GM12878 (cell line): ENCODE results near the gene IGFBP2. TPM values are rescaled to one million over a fixed set of nuclear protein-coding genes. Genes with fewer than 3 reads are reported as not detected.

ENCODE experiments used
- ATAC-seq: fragments of 200-7000 bp; cut with Tn5 transposase; 3 replicates; pipeline ENCODE4 v1.9.1; 2020; ENCODE audit warnings: mild to moderate bottlenecking, moderate library complexity
- BruUV-seq: library from RNA; stranded (reverse); fragments of 400-500 nt; replicated peaks from 2 replicates; lab custom pipeline; 2021; lab: Mats Ljungman, UMichigan
- CTCF ChIA-PET: fragments of 300-600 bp; sonication (Branson Sonifier 250); formaldehyde crosslinking; extraction: SDS; loops from one replicate; lab custom pipeline; 2021; ENCODE audit warnings: inconsistent platforms; lab: Yijun Ruan, JAX
- POLR2A ChIA-PET: fragments of 350-600 bp; formaldehyde crosslinking; extraction: SDS; loops from one replicate; lab custom pipeline; 2021; ENCODE audit warnings: inconsistent platforms; lab: Charles Lee
- RAD21 ChIA-PET: fragments of 300-600 bp; sonication (Branson Sonifier 250); formaldehyde crosslinking; loops from one replicate; lab custom pipeline; 2023; ENCODE audit warnings: antibody characterized with exemption; ENCODE audit not compliant: unreplicated experiment; lab: Charles Lee
- SMC1A ChIA-PET: fragments of 300-600 bp; sonication (Branson Sonifier 250); formaldehyde crosslinking; loops from one replicate; lab custom pipeline; 2023; ENCODE audit not compliant: unreplicated experiment, uncharacterized antibody; lab: Charles Lee
- DNase-seq: peaks from one replicate; pipeline ENCODE4 v3.0.0-alpha.2; 2011; ENCODE audit warnings: low read depth, low spot score
- FAIRE-seq: peaks from 3 replicates; lab custom pipeline; 2011; peaks lifted over from hg19 to GRCh38; lab: Jason Lieb, UNC
- H2AFZ ChIP-seq: 2 replicates; pipeline ENCODE4 v1.6.0; 2011; ENCODE audit warnings: low read depth, low read length, control low read depth; ENCODE audit not compliant: control insufficient read depth
- H3K27ac ChIP-seq: 2 replicates; pipeline ENCODE4 v1.5.1; 2011; ENCODE audit warnings: control low read depth; ENCODE audit not compliant: control insufficient read depth, insufficient read depth
- H3K27me3 ChIP-seq, 2 experiments: replicated peaks in 1 of 2; 2 replicates each; pipeline versions ENCODE4 v1.6.0 to v1.6.1; 2011; ENCODE audit warnings: low read length in 1 of 2; ENCODE audit not compliant: control insufficient read depth in 2 of 2, insufficient read depth in 2 of 2
- H3K36me3 ChIP-seq, 2 experiments: 2 replicates each; pipeline ENCODE4 v1.5.1; 2011; ENCODE audit warnings: low read length in 1 of 2; ENCODE audit not compliant: control insufficient read depth in 2 of 2, insufficient read depth in 2 of 2
- H3K4me1 ChIP-seq: 2 replicates; pipeline ENCODE4 v1.6.1; 2011; ENCODE audit warnings: mild to moderate bottlenecking, low read length, moderate library complexity, mixed read lengths; ENCODE audit not compliant: control insufficient read depth, insufficient read depth
- H3K4me2 ChIP-seq: 2 replicates; pipeline ENCODE4 v1.6.0; 2011; ENCODE audit warnings: control low read depth; ENCODE audit not compliant: control insufficient read depth, insufficient read depth
- H3K4me3 ChIP-seq: fragments of 200-600 bp; sonication (generic); 2 replicates; pipeline ENCODE4 v1.5.1; 2016
- H3K79me2 ChIP-seq: 2 replicates; pipeline ENCODE4 v1.6.0; 2011; ENCODE audit warnings: low read length; ENCODE audit not compliant: control insufficient read depth, insufficient read depth
- H3K9ac ChIP-seq: 2 replicates; pipeline ENCODE4 v1.8.0; 2011; ENCODE audit warnings: low read length, control low read depth, mixed read lengths; ENCODE audit not compliant: control insufficient read depth, insufficient read depth
- H3K9me3 ChIP-seq: replicated peaks from 3 replicates; pipeline ENCODE4 v1.5.1; 2011; ENCODE audit warnings: mild to moderate bottlenecking, low read length; ENCODE audit not compliant: control insufficient read depth, insufficient read depth
- H4K20me1 ChIP-seq: 2 replicates; pipeline ENCODE4 v1.6.0; 2011; ENCODE audit not compliant: control insufficient read depth, insufficient read depth
- ATF3 ChIP-seq: IDR thresholded peaks from 2 replicates; pipeline ENCODE4 v1.6.1; 2011; ENCODE audit warnings: low read depth, mild to moderate bottlenecking, low read length, moderate library complexity, borderline replicate concordance; ENCODE audit errors: extremely low read depth
- BHLHE40 ChIP-seq, 2 experiments: fragments of 450-650 bp in 1 of 2; IDR thresholded peaks; 2 replicates each; pipeline ENCODE4 v1.6.1; 2011 to 2017; ENCODE audit warnings: low read depth in 2 of 2, borderline replicate concordance in 1 of 2, improper control_type of control experiment in 1 of 2, low read length in 1 of 2, mild to moderate bottlenecking in 1 of 2
- CBFB ChIP-seq: IDR thresholded peaks from 2 replicates; pipeline ENCODE4 v1.6.1; 2016; ENCODE audit warnings: antibody characterized with exemption, low read depth
- CEBPZ ChIP-seq: fragments of 150-350 bp; IDR thresholded peaks from 2 replicates; pipeline ENCODE4 v1.6.1; 2016; ENCODE audit warnings: low read depth, low read length
- EED ChIP-seq: sonication (generic); IDR thresholded peaks from 2 replicates; pipeline ENCODE4 v1.6.1; 2016; ENCODE audit warnings: antibody characterized with exemption, low read depth
- ELK1 ChIP-seq: IDR thresholded peaks from 2 replicates; pipeline ENCODE4 v1.6.1; 2012; ENCODE audit warnings: low read depth, low read length, improper control_type of control experiment
- IKZF1 ChIP-seq: fragments of 450-650 bp; conservative IDR thresholded peaks from 2 replicates; pipeline ENCODE4 v1.6.1; 2017; ENCODE audit warnings: antibody characterized with exemption, mild to moderate bottlenecking
- MEF2A ChIP-seq: IDR thresholded peaks from 2 replicates; pipeline ENCODE4 v1.6.1; 2011; ENCODE audit warnings: low read depth, mild to moderate bottlenecking, low read length, moderate library complexity; ENCODE audit not compliant: insufficient read depth
- MEF2B ChIP-seq: fragments of 450-650 bp; IDR thresholded peaks from 2 replicates; pipeline ENCODE4 v1.6.1; 2018; ENCODE audit warnings: mild to moderate bottlenecking, moderate library complexity; ENCODE audit not compliant: partially characterized antibody, poor library complexity, severe bottlenecking
- MYC ChIP-seq: IDR thresholded peaks from 2 replicates; pipeline ENCODE4 v1.6.1; 2011; ENCODE audit warnings: mild to moderate bottlenecking, low read length, moderate library complexity, inconsistent platforms; ENCODE audit not compliant: insufficient read depth, insufficient replicate concordance, insufficient read length, severe bottlenecking
- PKNOX1 ChIP-seq: fragments of 450-650 bp; IDR thresholded peaks from 2 replicates; pipeline ENCODE4 v1.6.1; 2016; ENCODE audit warnings: mild to moderate bottlenecking
- POLR2AphosphoS5 ChIP-seq: IDR thresholded peaks from 2 replicates; pipeline ENCODE4 v1.6.1; 2011; ENCODE audit warnings: mild to moderate bottlenecking, low read length, inconsistent platforms
- RAD51 ChIP-seq: fragments of 450-650 bp; IDR thresholded peaks from 2 replicates; pipeline ENCODE4 v1.6.1; 2016; ENCODE audit warnings: moderate library complexity, mild to moderate bottlenecking, inconsistent platforms
- RFX5 ChIP-seq: IDR thresholded peaks from 2 replicates; pipeline ENCODE4 v1.6.1; 2011; ENCODE audit warnings: low read depth, low read length, improper control_type of control experiment
- USF2 ChIP-seq: IDR thresholded peaks from 2 replicates; pipeline ENCODE4 v1.6.1; 2011; ENCODE audit warnings: low read depth, low read length, improper control_type of control experiment, borderline replicate concordance
- ZNF207 ChIP-seq: fragments of 450-650 bp; IDR thresholded peaks from 2 replicates; pipeline ENCODE4 v1.6.1; 2014; ENCODE audit warnings: antibody characterized with exemption, mild to moderate bottlenecking, borderline replicate concordance
- ZNF217 ChIP-seq: fragments of 450-650 bp; IDR thresholded peaks from 2 replicates; pipeline ENCODE4 v1.6.1; 2017; ENCODE audit warnings: antibody characterized with exemption, mild to moderate bottlenecking
- WGBS: methylation state at CpG from one replicate; pipeline ENCODE4 v1.1.6; 2016; ENCODE audit warnings: low lambda C conversion rate; ENCODE audit not compliant: insufficient replicate concordance, insufficient coverage; ENCODE audit errors: missing lambda C conversion rate; 5-methylcytosine and 5-hydroxymethylcytosine counted together
- in situ Hi-C: fragments of 300-500 bp; cut with MboI; formaldehyde crosslinking; loops from 9 replicates; pipeline ENCODE4 v1.14.3; 2018; ENCODE audit warnings: mixed read lengths
- intact Hi-C: fragments of 100-400 bp; cut with micrococcal nuclease; formaldehyde crosslinking; loops from one replicate; pipeline ENCODE4 v1.14.2; 2022; ENCODE audit not compliant: unreplicated experiment
- polyA plus RNA-seq, 11 experiments: library from polyadenylated mRNA; depleted of rRNA in 4 of 11; unstranded in 6 of 11; stranded (reverse) in 5 of 11; fragments of >200 nt; fragmentation: Nextera tagmentation in 4 of 11; fragmentation: Illumina TruSeq in 1 of 11; extraction: Ambion mirVana in 4 of 11; extraction: Trizol in 1 of 11; gene quantifications; 1 replicate in 1 of 11; 2 replicates in 10 of 11; pipeline versions ENCODE4 v1.2.1 to v1.2.3, GENCODE V29; 2011 to 2016; ENCODE audit warnings: inconsistent platforms in 2 of 11, missing spikeins in 2 of 11, low read depth in 1 of 11
- total RNA-seq, 4 experiments: library from RNA; depleted of rRNA in 3 of 4; stranded (reverse); fragments of >200 nt in 3 of 4; fragmentation: Illumina TruSeq in 1 of 4; extraction: Trizol in 1 of 4; gene quantifications; 2 replicates each; pipeline versions ENCODE4 v1.2.1 to v1.2.3, GENCODE V29; 2013 to 2021

The IGFBP2 gene
- total and polyA plus RNA-seq, 10 of the 15 experiments (the other 5 are each of a cell fraction or from before 2014, with no cell fraction given): 0.11 to 1.5 (median 0.38) TPM; not detected in 5

GRCh38 chr2:216634370-216635148, 1.3 kb downstream of the IGFBP2 start:
- FAIRE-seq: no peak
- no peak for DNase-seq
- CTCF ChIA-PET: no interaction called here
- 12% methylated on average over 22 of the region's 23 CpGs for WGBS
- ATAC-seq: no peak
- H4K20me1 ChIP-seq: no peaks in the 10 kb centered on the region
- H3K36me3 ChIP-seq: no peaks in the 10 kb centered on the region
- no peak overlapping the region for H2AFZ ChIP-seq
- no peak overlapping the region for H3K4me2 ChIP-seq
- H3K4me3 ChIP-seq: no peak overlapping the region
- in situ Hi-C loops: no loop called here
- SMC1A ChIA-PET: no interaction called here
- peaks cover 11 to 18% of the 10 kb centered on the region in 2 experiments for H3K27me3 ChIP-seq
- POLR2A ChIA-PET: interaction anchor here (1.0 kb wide), 1 partner anchor 17 kb away, joined by 4 read pairs; no protein-coding TSS in a partner anchor
- no peak overlapping the region for H3K27ac ChIP-seq
- H3K9me3 ChIP-seq: no peaks in the 10 kb centered on the region
- intact Hi-C loops: no loop called here
- no TSS peak for BruUV-seq
- H3K79me2 ChIP-seq: no peaks in the 10 kb centered on the region
- H3K4me1 ChIP-seq: no peaks in the 10 kb centered on the region
- no peak overlapping the region for H3K9ac ChIP-seq
- RAD21 ChIA-PET: no interaction called here
- no peak for TF ChIP-seq CBFB
- TF ChIP-seq MEF2A: no peak
- no peak for TF ChIP-seq BHLHE40 (IDR thresholded peaks at IDR 0.05; ENCODE audit: borderline replicate concordance in 1 of 2, low read depth in 2 of 2, low read length in 1 of 2)
- no peak for TF ChIP-seq IKZF1
- TF ChIP-seq RFX5: no peak
- TF ChIP-seq USF2: no peak
- TF ChIP-seq RAD51: no peak
- TF ChIP-seq MEF2B: no peak
- TF ChIP-seq ZNF207: no peak
- no peak for TF ChIP-seq EED
- TF ChIP-seq ATF3: no peak
- TF ChIP-seq CEBPZ: no peak
- TF ChIP-seq ZNF217: no peak
- no peak for TF ChIP-seq POLR2AphosphoS5
- TF ChIP-seq MYC: no peak
- TF ChIP-seq PKNOX1: no peak
- TF ChIP-seq ELK1: no peak
